K562 (cell line): ENCODE data around the gene PHF20. TPM values are rescaled to one million over a fixed set of nuclear protein-coding genes. Genes with fewer than 3 reads are reported as not detected.

ENCODE experiments used
- ARID2 ChIP-seq: fragments of 450-650 bp; IDR thresholded peaks from 2 replicates; pipeline ENCODE4 v1.6.1; 2017; ENCODE audit warnings: antibody characterized with exemption, mild to moderate bottlenecking
- BHLHE40 ChIP-seq: IDR thresholded peaks from 2 replicates; pipeline ENCODE4 v1.6.1; 2011; ENCODE audit warnings: low read length, improper control_type of control experiment
- CCAR2 ChIP-seq: fragments of 200-400 bp; formaldehyde crosslinking; IDR thresholded peaks from 2 replicates; pipeline ENCODE4 v1.6.1; 2017; ENCODE audit warnings: mild to moderate bottlenecking, low read depth, low read length
- CHAMP1 ChIP-seq: fragments of 450-650 bp; IDR thresholded peaks from 2 replicates; pipeline ENCODE4 v1.6.1; 2016; ENCODE audit warnings: mild to moderate bottlenecking
- DPF2 ChIP-seq: fragments of 450-650 bp; IDR thresholded peaks from 2 replicates; pipeline ENCODE4 v1.6.1; 2016
- HNRNPH1 ChIP-seq: fragments of 200-400 bp; formaldehyde crosslinking; optimal IDR thresholded peaks from 2 replicates; pipeline ENCODE3; 2017; ENCODE audit warnings: low read depth, mild to moderate bottlenecking, low read length, moderate library complexity
- LCOR ChIP-seq: sonication (generic); formaldehyde crosslinking; IDR thresholded peaks from 2 replicates; pipeline ENCODE4 v1.8.0; 2022; ENCODE audit warnings: mild to moderate bottlenecking, missing genetic modification reagents
- MCM5 ChIP-seq: fragments of 450-650 bp; IDR thresholded peaks from 2 replicates; pipeline ENCODE4 v1.6.1; 2016; ENCODE audit warnings: low read depth
- MXI1 ChIP-seq: IDR thresholded peaks from 2 replicates; pipeline ENCODE4 v1.6.1; 2011; ENCODE audit warnings: low read depth, mild to moderate bottlenecking, improper control_type of control experiment, low read length
- NR2C2 ChIP-seq, 2 experiments: fragments of 200-800 bp in 1 of 2; sonication (Bioruptor generic) in 1 of 2; sonication (generic) in 1 of 2; formaldehyde crosslinking in 1 of 2; IDR thresholded peaks; 2 replicates each; pipeline versions ENCODE4 v1.6.1 to v1.8.0; 2016 to 2022; ENCODE audit warnings: mild to moderate bottlenecking in 1 of 2, missing compliant biosample characterization in 1 of 2, missing genetic modification characterization in 1 of 2, missing genetic modification reagents in 1 of 2
- PRMT5 ChIP-seq: sonication (generic); formaldehyde crosslinking; IDR thresholded peaks from 2 replicates; pipeline ENCODE4 v1.5.0; 2020; ENCODE audit warnings: missing genetic modification reagents
- PRPF4 ChIP-seq: fragments of 200-400 bp; formaldehyde crosslinking; IDR thresholded peaks from one replicate; pipeline ENCODE4 v1.6.1; 2017; ENCODE audit warnings: low read length, low read depth, mild to moderate bottlenecking; ENCODE audit not compliant: insufficient read depth, poor library complexity, severe bottlenecking
- RFX1 ChIP-seq: fragments of 450-650 bp; IDR thresholded peaks from 2 replicates; pipeline ENCODE4 v1.6.1; 2016; ENCODE audit warnings: mild to moderate bottlenecking, moderate library complexity
- SETDB1 ChIP-seq: IDR thresholded peaks from one replicate; pipeline ENCODE4 v1.6.1; 2012; ENCODE audit warnings: low read length, control low read depth, inconsistent platforms
- SMAD1 ChIP-seq: fragments of 150-350 bp; IDR thresholded peaks from 2 replicates; pipeline ENCODE4 v1.6.1; 2014; ENCODE audit warnings: low read length, low read depth; ENCODE audit not compliant: partially characterized antibody
- TRIM24 ChIP-seq, 2 experiments: fragments of 450-650 bp; IDR thresholded peaks; 2 replicates each; pipeline ENCODE4 v1.6.1; 2016
- XRCC5 ChIP-seq: fragments of 200-400 bp; formaldehyde crosslinking; IDR thresholded peaks from 2 replicates; pipeline ENCODE4 v1.6.1; 2017; ENCODE audit warnings: low read depth, mild to moderate bottlenecking, low read length
- YY1 ChIP-seq, 3 experiments: IDR thresholded peaks; 2 replicates each; pipeline ENCODE4 v1.6.1; 2011; ENCODE audit warnings: low read length in 2 of 3, mild to moderate bottlenecking in 2 of 3, moderate library complexity in 2 of 3, borderline replicate concordance in 1 of 3, control low read depth in 1 of 3, low read depth in 1 of 3; ENCODE audit not compliant: insufficient read depth in 3 of 3, insufficient replicate concordance in 2 of 3, control insufficient read depth in 1 of 3, insufficient read length in 1 of 3; ENCODE audit errors: extremely low read depth in 1 of 3
- ZFX ChIP-seq: sonication (generic); formaldehyde crosslinking; IDR thresholded peaks from 2 replicates; pipeline ENCODE4 v1.8.0; 2022; ENCODE audit warnings: mild to moderate bottlenecking, missing genetic modification reagents, moderate library complexity
- ZNF143 ChIP-seq: sonication (generic); formaldehyde crosslinking; IDR thresholded peaks from 2 replicates; pipeline ENCODE4 v1.9.0; 2022; ENCODE audit warnings: mild to moderate bottlenecking, missing genetic modification reagents
- ZNF609 ChIP-seq: sonication (generic); formaldehyde crosslinking; IDR thresholded peaks from 2 replicates; pipeline ENCODE4 v1.8.1; 2023; ENCODE audit warnings: missing genetic modification reagents, mild to moderate bottlenecking, borderline replicate concordance
- ZNF778 ChIP-seq: fragments of 450-650 bp; formaldehyde crosslinking; IDR thresholded peaks from 2 replicates; pipeline ENCODE4 v1.4.0; 2020; ENCODE audit warnings: mild to moderate bottlenecking, moderate library complexity
- polyA plus RNA-seq, 8 experiments: library from polyadenylated mRNA; depleted of rRNA in 4 of 8; stranded (reverse) in 5 of 8; unstranded in 3 of 8; fragments of >200 nt; fragmentation: Nextera tagmentation in 2 of 8; fragmentation: Illumina TruSeq in 1 of 8; extraction: Ambion mirVana in 2 of 8; extraction: Trizol in 1 of 8; gene quantifications; 2 replicates each; pipeline versions ENCODE4 v1.2.1 to v1.2.3, GENCODE V29; 2011 to 2014; ENCODE audit warnings: inconsistent platforms in 1 of 8, missing spikeins in 1 of 8
- total RNA-seq, 7 experiments: library from RNA; depleted of rRNA in 6 of 7; stranded (reverse); fragments of >200 nt in 6 of 7; fragmentation: Illumina TruSeq in 2 of 7; extraction: Trizol in 2 of 7; gene quantifications; 2 replicates each; pipeline versions ENCODE4 v1.2.1 to v1.2.3, GENCODE V29; 2011 to 2021; ENCODE audit warnings: low replicate concordance in 1 of 7

Gene PHF20
- total and polyA plus RNA-seq, 9 of the 15 experiments (the other 6 are each of a cell fraction or from before 2014, with no cell fraction given), result 49.9 to 196 (median 70.7) TPM

GRCh38 chr20:35978041-35978513 is 206.3 kb downstream of the PHF20 start (continued):
- TF ChIP-seq PRPF4 (no peak), ZNF609 (CRISPR knock-in tag) (no peak), NR2C2 (CRISPR knock-in tag; IDR thresholded peaks at IDR 0.05) (no peak), NR2C2 (tag; IDR thresholded peaks at IDR 0.05) (no peak), MCM5 (no peak), HNRNPH1 (no peak), MXI1 (no peak), SMAD1 (no peak), XRCC5 (no peak), BHLHE40 (no peak), TRIM24 (IDR thresholded peaks at IDR 0.05) (peak; percentile 70 to 73; a peak in 3 of 4 replicates), YY1 (IDR thresholded peaks at IDR 0.05; ENCODE audit: borderline replicate concordance in 1 of 3, control insufficient read depth in 1 of 3, extremely low read depth in 1 of 3, insufficient read depth in 3 of 3, insufficient read length in 1 of 3, insufficient replicate concordance in 2 of 3, low read depth in 1 of 3, low read length in 2 of 3) (no peak), CCAR2 (no peak), ZNF778 (no peak), ZNF143 (CRISPR knock-in tag) (no peak), PRMT5 (no peak), SETDB1 (no peak), ZFX (CRISPR knock-in tag) (no peak), ARID2 (no peak), CHAMP1 (no peak), DPF2 (peak; percentile 71; the same call in 1 of the 2 replicates), RFX1 (no peak), LCOR (CRISPR knock-in tag) (no peak)
